ENCODE data around the gene NOTO. TPM values are rescaled to one million over a fixed set of nuclear protein-coding genes. Genes with fewer than 3 reads are reported as not detected.

Gene NOTO
- total RNA-seq, 2 experiments from 2014 or later: not detected

DNA sequence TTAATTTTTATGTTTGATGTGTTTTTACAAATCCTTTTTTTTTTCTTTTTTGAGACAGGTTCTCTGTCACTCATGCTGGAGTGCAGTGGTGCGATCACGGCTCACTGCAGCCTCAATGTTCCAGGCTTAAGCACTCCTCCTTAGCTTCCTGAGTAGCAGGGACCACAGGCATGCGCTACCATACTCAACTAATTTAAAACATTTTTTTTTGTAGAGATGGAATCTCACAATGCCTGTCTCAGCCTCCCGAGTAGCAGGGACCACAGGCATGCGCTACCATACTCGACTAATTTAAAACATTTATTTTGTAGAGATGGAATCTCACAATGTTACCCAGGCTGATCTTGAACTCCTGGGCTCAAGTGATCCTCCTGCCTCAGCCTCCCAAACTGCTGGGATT, 3.2 kb downstream of the NOTO start:
- Mint-ChIP-seq H3K9me3 (no peaks in the 10 kb centered on the region), H3K4me3 (no peak overlapping the region), H3K36me3 (ENCODE audit: low read depth) (no peaks in the 10 kb centered on the region), H3K4me1 (ENCODE audit: low read depth) (peaks cover 5% of the 10 kb centered on the region), H3K27me3 (peaks cover 33% of the 10 kb centered on the region), H3K27ac (no peak overlapping the region)
- DNase-seq (no peak), ATAC-seq (no peak)
- CTCF ChIA-PET: no interaction called here
- POLR2A ChIA-PET: interaction anchor here (0.7 kb wide), 1 partner anchor 10 kb away, joined by 3 read pairs; no protein-coding TSS in a partner anchor
- intact Hi-C loops (cut with micrococcal nuclease): no loop called here
- TF ChIP-seq, protein P1, sequence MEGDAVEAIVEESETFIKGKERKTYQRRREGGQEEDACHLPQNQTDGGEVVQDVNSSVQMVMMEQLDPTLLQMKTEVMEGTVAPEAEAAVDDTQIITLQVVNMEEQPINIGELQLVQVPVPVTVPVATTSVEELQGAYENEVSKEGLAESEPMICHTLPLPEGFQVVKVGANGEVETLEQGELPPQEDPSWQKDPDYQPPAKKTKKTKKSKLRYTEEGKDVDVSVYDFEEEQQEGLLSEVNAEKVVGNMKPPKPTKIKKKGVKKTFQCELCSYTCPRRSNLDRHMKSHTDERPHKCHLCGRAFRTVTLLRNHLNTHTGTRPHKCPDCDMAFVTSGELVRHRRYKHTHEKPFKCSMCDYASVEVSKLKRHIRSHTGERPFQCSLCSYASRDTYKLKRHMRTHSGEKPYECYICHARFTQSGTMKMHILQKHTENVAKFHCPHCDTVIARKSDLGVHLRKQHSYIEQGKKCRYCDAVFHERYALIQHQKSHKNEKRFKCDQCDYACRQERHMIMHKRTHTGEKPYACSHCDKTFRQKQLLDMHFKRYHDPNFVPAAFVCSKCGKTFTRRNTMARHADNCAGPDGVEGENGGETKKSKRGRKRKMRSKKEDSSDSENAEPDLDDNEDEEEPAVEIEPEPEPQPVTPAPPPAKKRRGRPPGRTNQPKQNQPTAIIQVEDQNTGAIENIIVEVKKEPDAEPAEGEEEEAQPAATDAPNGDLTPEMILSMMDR (IDR thresholded peaks at IDR 0.05): no peak

DNA sequence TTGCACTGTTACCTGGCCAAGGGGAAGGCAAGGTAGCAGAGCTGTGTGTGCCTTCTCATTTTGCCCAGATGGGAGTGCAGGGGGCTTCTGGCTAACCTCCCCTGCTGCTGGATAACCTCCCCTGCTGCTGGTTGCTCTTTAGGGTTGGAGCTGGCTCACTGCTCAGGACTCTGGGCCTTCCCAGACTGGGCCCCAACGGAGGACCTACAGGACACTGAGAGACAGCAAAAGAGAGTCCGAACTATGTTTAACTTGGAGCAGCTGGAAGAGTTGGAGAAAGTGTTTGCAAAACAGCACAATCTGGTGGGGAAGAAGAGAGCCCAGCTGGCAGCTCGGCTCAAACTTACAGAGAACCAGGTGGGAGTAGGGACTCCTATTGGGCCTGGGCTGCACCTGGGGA, 5.9 kb downstream of the NOTO start:
- ChIA-PET POLR2A (no interaction called here), CTCF (interaction anchor here (1.3 to 5.1 kb wide), 2 partner anchors 31 to 315 kb away, joined by 3 to 35 read pairs; no protein-coding TSS in a partner anchor)
- peaks cover 8% of the 10 kb centered on the region for H3K4me1 Mint-ChIP-seq (ENCODE audit: low read depth)
- H3K4me3 Mint-ChIP-seq: no peak overlapping the region
- H3K27me3 Mint-ChIP-seq: peaks cover 19% of the 10 kb centered on the region
- intact Hi-C loops (cut with micrococcal nuclease): no loop called here
- no peaks in the 10 kb centered on the region for H3K36me3 Mint-ChIP-seq (ENCODE audit: low read depth)
- TF ChIP-seq, protein P1 (IDR thresholded peaks at IDR 0.05): no peak
- no peak overlapping the region for H3K27ac Mint-ChIP-seq
- DNase-seq (no peak), ATAC-seq (no peak)
- no peaks in the 10 kb centered on the region for H3K9me3 Mint-ChIP-seq

GRCh38 chr2:73210019-73210418, 7.6 kb downstream of the NOTO start:
- POLR2A ChIA-PET: interaction anchor here (0.8 kb wide), 1 partner anchor 44 kb away, joined by 3 read pairs; no protein-coding TSS in a partner anchor
- no peak overlapping the region for H3K4me3 Mint-ChIP-seq
- peaks cover 14% of the 10 kb centered on the region for H3K4me1 Mint-ChIP-seq (ENCODE audit: low read depth)
- CTCF ChIA-PET: interaction anchor here (0.8 to 5.1 kb wide), 2 partner anchors 33 to 53 kb away, joined by 3 to 35 read pairs; no protein-coding TSS in a partner anchor
- no peaks in the 10 kb centered on the region for H3K9me3 Mint-ChIP-seq
- intact Hi-C loops (cut with micrococcal nuclease): no loop called here
- TF ChIP-seq, protein P1 (IDR thresholded peaks at IDR 0.05): no peak
- DNase-seq (no peak), ATAC-seq (no peak)
- H3K36me3 Mint-ChIP-seq (ENCODE audit: low read depth): no peaks in the 10 kb centered on the region
- H3K27me3 Mint-ChIP-seq: peaks cover 7% of the 10 kb centered on the region
- no peak overlapping the region for H3K27ac Mint-ChIP-seq

DNA sequence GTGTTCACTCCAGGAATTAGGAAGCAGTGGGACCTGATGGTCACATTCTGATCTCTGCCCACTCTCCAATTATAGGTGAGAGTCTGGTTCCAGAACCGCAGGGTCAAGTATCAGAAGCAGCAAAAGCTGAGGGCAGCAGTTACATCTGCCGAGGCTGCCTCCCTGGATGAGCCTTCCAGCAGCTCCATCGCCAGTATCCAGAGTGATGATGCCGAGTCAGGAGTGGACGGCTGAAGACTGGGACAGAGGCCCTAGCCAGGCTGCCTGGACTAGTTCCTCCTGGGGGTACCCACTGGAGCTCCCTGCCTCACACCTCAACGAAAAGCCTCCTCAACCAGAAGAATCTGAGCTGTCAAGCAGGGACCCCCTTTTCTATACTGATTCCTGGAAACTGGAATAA, 8.3 kb downstream of the NOTO start:
- Mint-ChIP-seq H3K4me1 (ENCODE audit: low read depth) (peaks cover 21% of the 10 kb centered on the region), H3K27me3 (peaks cover 5% of the 10 kb centered on the region), H3K36me3 (ENCODE audit: low read depth) (no peaks in the 10 kb centered on the region), H3K9me3 (no peaks in the 10 kb centered on the region), H3K4me3 (no peak overlapping the region), H3K27ac (no peak overlapping the region)
- ATAC-seq (no peak), DNase-seq (no peak)
- intact Hi-C loops (cut with micrococcal nuclease): no loop called here
- POLR2A ChIA-PET: interaction anchor here (0.8 to 3.4 kb wide), 2 partner anchors 23 to 43 kb away, joined by 3 to 23 read pairs; partner anchors contain the start of genes CCT7 and PRADC1
- TF ChIP-seq, protein P1 (IDR thresholded peaks at IDR 0.05): no peak
- CTCF ChIA-PET: interaction anchor here (0.5 to 5.1 kb wide), 6 partner anchors 22 to 126 kb away, joined by 3 to 53 read pairs (median 9); partner anchors contain the start of genes CCT7 and PRADC1

GRCh38 chr2:73212098-73212447, 9.7 kb downstream of the NOTO start:
- no peak overlapping the region for H3K4me3 Mint-ChIP-seq
- CTCF ChIA-PET: interaction anchor here (0.6 to 3.7 kb wide), 34 partner anchors 8 to 319 kb away, joined by 3 to 79 read pairs (median 5); partner anchors contain the start of genes CCT7, NOTO, PRADC1 and RAB11FIP5
- no peaks in the 10 kb centered on the region for H3K27me3 Mint-ChIP-seq
- POLR2A ChIA-PET: interaction anchor here (0.7 to 3.4 kb wide), 5 partner anchors 17 to 178 kb away, joined by 3 to 23 read pairs (median 6); partner anchors contain the start of genes CCT7 and PRADC1
- no peaks in the 10 kb centered on the region for H3K36me3 Mint-ChIP-seq (ENCODE audit: low read depth)
- no peaks in the 10 kb centered on the region for H3K9me3 Mint-ChIP-seq
- no peak for DNase-seq
- no peak overlapping the region for H3K27ac Mint-ChIP-seq
- no peak for ATAC-seq
- H3K4me1 Mint-ChIP-seq (ENCODE audit: low read depth): peaks cover 25% of the 10 kb centered on the region
- intact Hi-C loops (cut with micrococcal nuclease): no loop called here
- TF ChIP-seq, protein P1 (IDR thresholded peaks at IDR 0.05): no peak
